ENCODE data around the gene SFXN5.

- TF ChIP-seq CTCF (conservative IDR thresholded peaks at IDR 0.05) (no peak), EZH2 (IDR thresholded peaks at IDR 0.05; ENCODE audit: low read depth) (no peak)
Observed at GRCh38 chr2:72975017-72975416, 96.5 kb downstream of the SFXN5 start.

Data from PC-9 (cell line).